ENCODE measurements around the gene LIG4.

LIG4 gene

DNA sequence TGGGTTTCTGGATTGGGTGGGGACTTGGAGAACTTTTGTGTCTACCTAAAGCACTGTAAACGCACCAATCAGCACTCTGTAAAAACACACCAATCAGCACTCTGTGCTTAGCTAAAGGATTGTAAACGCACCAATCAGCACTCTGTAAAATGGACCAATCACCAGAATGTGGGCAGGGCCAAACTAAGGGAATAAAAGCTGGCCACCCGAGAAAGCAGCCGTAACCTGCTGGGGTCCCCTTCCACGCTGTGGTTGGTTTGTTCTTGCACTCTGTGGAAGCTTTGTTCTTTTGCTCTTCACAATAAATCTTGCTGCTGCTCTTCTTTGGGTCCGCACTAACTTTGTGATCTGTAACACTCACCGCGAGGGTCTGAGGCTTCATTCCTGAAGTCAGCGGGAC is 37.3 kb downstream of the LIG4 start:
- TF ChIP-seq, protein P1, sequence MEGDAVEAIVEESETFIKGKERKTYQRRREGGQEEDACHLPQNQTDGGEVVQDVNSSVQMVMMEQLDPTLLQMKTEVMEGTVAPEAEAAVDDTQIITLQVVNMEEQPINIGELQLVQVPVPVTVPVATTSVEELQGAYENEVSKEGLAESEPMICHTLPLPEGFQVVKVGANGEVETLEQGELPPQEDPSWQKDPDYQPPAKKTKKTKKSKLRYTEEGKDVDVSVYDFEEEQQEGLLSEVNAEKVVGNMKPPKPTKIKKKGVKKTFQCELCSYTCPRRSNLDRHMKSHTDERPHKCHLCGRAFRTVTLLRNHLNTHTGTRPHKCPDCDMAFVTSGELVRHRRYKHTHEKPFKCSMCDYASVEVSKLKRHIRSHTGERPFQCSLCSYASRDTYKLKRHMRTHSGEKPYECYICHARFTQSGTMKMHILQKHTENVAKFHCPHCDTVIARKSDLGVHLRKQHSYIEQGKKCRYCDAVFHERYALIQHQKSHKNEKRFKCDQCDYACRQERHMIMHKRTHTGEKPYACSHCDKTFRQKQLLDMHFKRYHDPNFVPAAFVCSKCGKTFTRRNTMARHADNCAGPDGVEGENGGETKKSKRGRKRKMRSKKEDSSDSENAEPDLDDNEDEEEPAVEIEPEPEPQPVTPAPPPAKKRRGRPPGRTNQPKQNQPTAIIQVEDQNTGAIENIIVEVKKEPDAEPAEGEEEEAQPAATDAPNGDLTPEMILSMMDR (IDR thresholded peaks at IDR 0.05; ENCODE audit: low read depth, low read length, missing control alignments): no peak
- no peak overlapping the region for H3K4me3 ChIP-seq (ENCODE audit: low read depth, low read length)
- no peak for DNase-seq (ENCODE audit: low read depth)

DNA sequence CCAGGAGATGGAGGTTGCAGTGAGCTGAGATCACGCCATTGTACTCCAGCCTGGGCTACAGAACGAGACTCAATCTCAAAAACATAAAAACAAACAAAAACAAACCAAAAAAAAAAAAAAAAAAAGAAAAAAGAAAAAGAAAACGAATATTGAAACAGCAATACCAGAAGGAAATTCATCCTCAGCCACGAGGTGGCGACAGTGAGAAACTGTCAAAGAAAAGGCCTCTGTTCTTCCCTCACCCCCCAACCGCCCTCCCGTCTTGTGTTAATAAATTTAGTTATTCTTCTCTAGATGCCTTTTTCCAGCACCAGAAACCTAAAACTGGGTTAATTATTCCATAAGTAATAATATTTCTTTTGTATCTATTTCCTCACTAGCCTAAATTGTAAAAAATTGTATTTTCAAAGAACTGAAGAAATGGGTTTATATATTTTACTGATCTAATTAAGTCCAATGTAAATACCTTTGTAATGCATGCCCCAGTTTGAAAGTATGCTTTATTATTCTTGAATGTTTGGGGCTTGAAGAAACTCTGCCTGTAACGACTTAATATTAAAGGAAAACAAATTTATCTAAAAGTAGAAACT is 38.6 kb downstream of the LIG4 start:
- TF ChIP-seq, protein P1 (IDR thresholded peaks at IDR 0.05; ENCODE audit: low read depth, low read length, missing control alignments): peak; percentile 56
- no peak for DNase-seq (ENCODE audit: low read depth)
- no peak overlapping the region for H3K4me3 ChIP-seq (ENCODE audit: low read depth, low read length)

DNA sequence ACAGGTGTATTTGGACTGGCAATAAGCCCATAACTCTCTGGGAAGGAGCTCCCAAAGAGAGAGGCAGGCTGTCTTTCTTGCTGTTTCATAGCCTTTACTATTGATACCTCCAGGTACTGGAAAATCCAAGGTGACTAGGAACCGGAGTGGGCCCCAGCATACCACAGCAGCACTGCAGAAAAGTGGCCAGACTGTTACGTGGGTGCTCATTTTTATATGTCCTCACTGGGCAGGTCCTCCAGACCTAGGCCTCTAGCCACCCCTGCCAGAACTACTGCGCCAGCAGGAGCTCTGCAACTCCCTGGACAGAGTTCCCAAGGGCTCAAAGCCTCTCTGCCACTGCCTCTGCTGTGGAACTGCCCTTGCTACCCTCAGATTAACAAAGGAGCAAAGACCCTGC is 46.4 kb downstream of the LIG4 start:
- TF ChIP-seq, protein P1 (IDR thresholded peaks at IDR 0.05; ENCODE audit: low read depth, low read length, missing control alignments): no peak
- no peak overlapping the region for H3K4me3 ChIP-seq (ENCODE audit: low read depth, low read length)
- DNase-seq (ENCODE audit: low read depth): no peak

DNA sequence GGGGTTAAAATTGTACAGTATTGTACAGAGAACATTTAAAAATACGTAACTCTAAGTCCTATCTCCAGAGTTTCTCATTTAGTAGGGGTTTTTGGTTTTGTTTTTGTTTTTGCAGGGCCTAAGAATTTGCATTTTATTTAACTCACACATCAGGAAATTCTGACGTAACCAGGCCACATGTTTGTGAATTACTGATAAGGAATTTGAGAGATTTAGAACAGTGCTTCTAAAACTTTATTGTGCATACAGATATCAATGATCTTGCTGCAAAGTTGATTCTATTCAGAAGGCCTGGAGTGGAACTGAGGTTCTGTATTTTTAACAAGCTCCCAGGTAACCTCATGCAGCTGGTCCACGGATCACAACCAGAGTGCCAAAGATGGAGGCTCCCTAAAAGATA is 49.3 kb downstream of the LIG4 start:
- no peak for DNase-seq (ENCODE audit: low read depth)
- no peak overlapping the region for H3K4me3 ChIP-seq (ENCODE audit: low read depth, low read length)
- TF ChIP-seq, protein P1 (IDR thresholded peaks at IDR 0.05; ENCODE audit: low read depth, low read length, missing control alignments): no peak

DNA sequence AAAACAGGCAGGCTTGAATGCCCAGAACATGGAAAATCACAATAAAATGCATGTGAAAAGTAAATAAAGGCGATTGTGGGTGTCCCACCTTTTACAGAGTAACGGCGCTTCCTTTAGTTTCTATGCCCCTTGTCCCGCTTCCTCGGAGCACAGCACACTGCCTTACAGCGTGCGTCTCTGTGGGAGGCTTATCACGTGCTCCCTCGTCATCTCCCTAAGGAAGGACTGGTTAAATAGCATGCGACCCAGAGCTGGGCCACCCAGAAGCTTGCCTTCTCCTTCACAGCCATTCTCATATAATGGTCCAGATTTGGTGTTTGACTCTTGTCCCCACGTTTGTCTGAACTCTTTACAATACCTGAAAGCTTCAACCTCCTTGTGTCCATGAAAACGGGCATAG is 56.6 kb downstream of the LIG4 start:
- TF ChIP-seq, protein P1 (IDR thresholded peaks at IDR 0.05; ENCODE audit: low read depth, low read length, missing control alignments): no peak
- DNase-seq (ENCODE audit: low read depth): no peak
- H3K4me3 ChIP-seq (ENCODE audit: low read depth, low read length): no peak overlapping the region

Data from GM12864 (cell line).